Gastrocnemius medialis (tissue), 4 donors: ENCODE data around the gene GPR68.

Source experiments
- POLR2A ChIP-seq, 2 donors: fragments of 450-650 bp; IDR thresholded peaks; one replicate each; pipeline ENCODE4 v1.6.1; 2017; ENCODE audit warnings: antibody characterized with exemption in 2 of 2, mild to moderate bottlenecking in 2 of 2, moderate library complexity in 2 of 2
- TF ChIP-seq, protein P1 (sequence below), 5 experiments: fragments of 450-650 bp in 3 of 5; fragments of 200-600 bp in 2 of 5; sonication (generic) in 2 of 5; IDR thresholded peaks in 4 of 5; conservative IDR thresholded peaks in 1 of 5; 1 replicate in 4 of 5; 2 replicates in 1 of 5; pipeline ENCODE4 v1.5.1; 2016 to 2019; ENCODE audit warnings: antibody characterized with exemption in 5 of 5, mild to moderate bottlenecking in 3 of 5, moderate library complexity in 3 of 5

DNA sequence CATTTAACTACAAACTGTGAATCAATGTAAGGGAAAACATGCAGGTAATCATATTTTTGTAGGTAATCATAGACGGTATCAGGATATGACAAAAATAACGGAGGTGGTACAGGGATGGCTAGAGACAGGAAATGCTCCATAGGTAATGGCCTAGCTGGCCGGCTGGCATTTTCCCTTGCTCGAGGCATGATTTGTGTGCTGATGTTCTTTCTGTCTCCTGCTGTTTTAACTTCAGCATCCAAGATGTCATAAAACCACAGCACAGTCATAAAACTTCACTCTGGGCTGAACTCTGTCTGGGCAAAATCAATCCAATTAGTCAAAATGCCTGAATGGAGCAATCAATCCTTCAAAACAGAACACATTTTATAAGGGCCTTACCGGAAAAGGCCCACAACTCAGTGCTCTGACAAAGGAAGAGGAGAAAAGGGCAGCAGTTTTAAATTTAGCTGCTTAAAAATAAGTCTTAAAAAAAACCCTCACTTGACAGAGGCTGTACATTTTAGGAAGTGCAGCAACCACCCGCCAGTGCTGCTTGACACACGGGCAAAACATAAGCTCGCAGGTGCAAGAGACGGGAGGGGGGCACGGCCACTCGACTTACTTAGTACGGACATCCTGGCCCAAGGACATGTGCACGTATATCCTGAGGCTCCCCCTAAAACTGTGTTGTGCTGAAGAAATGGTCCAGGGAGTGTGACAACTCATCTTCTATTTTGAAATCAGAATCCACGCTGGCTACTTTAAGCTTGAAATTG, 40.5 kb upstream of the GPR68 start:
- TF ChIP-seq, protein P1, sequence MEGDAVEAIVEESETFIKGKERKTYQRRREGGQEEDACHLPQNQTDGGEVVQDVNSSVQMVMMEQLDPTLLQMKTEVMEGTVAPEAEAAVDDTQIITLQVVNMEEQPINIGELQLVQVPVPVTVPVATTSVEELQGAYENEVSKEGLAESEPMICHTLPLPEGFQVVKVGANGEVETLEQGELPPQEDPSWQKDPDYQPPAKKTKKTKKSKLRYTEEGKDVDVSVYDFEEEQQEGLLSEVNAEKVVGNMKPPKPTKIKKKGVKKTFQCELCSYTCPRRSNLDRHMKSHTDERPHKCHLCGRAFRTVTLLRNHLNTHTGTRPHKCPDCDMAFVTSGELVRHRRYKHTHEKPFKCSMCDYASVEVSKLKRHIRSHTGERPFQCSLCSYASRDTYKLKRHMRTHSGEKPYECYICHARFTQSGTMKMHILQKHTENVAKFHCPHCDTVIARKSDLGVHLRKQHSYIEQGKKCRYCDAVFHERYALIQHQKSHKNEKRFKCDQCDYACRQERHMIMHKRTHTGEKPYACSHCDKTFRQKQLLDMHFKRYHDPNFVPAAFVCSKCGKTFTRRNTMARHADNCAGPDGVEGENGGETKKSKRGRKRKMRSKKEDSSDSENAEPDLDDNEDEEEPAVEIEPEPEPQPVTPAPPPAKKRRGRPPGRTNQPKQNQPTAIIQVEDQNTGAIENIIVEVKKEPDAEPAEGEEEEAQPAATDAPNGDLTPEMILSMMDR (IDR thresholded peaks at IDR 0.05 in 4 of 5, conservative IDR thresholded peaks at IDR 0.05 in 1 of 5): no peak
- no peak for TF ChIP-seq POLR2A (IDR thresholded peaks at IDR 0.05)
